ENCODE results near the gene GNG2. TPM values are rescaled to one million over a fixed set of nuclear protein-coding genes. Genes with fewer than 3 reads are reported as not detected.

Gene GNG2
- total RNA-seq, 1 experiment from 2014 or later: 0.23 TPM

- Histone ChIP-seq H3K27me3 (ENCODE audit: control insufficient read depth, insufficient read depth, low read length) (no peaks in the 10 kb centered on the region; the same call in 1 of the 2 replicates), H3K27ac (ENCODE audit: low read length) (peak overlapping the region; percentile 84), H3K36me3 (ENCODE audit: control insufficient read depth, insufficient read depth, low read length) (peaks cover 15% of the 10 kb centered on the region), H3K4me1 (ENCODE audit: control insufficient read depth, insufficient read depth, low read length) (peaks cover 12% of the 10 kb centered on the region), H3K4me3 (ENCODE audit: low read depth in 2 of 2, low read length in 2 of 2) (peak overlapping the region in 1 of 2 experiments; percentile 94; a peak in 3 of 4 replicates), H3K9me3 (ENCODE audit: control insufficient read depth, insufficient read depth, low read depth, low read length) (no peaks in the 10 kb centered on the region)
- intact Hi-C loops (cut with micrococcal nuclease; ENCODE audit: unreplicated experiment) (loop anchor here (10.0 kb wide), 1 partner anchor 173 kb away; no protein-coding TSS in a partner anchor), in situ Hi-C loops (cut with HindIII; ENCODE audit: low pct_unique_long_range_greater_than_20kb, low sequenced_read_pairs) (no loop called here)
- ChIA-PET CTCF (no interaction called here), POLR2A (no interaction called here)
- DNase-seq (ENCODE audit: low read depth, low spot score) (no peak), ATAC-seq (no peak)
- no peak for TF ChIP-seq POLR2AphosphoS5 (IDR thresholded peaks at IDR 0.05; ENCODE audit: low read depth, low read length)
- no peak for TF ChIP-seq SIN3A (IDR thresholded peaks at IDR 0.05; ENCODE audit: borderline replicate concordance, insufficient read depth, low read depth, low read length)
- TF ChIP-seq REST (IDR thresholded peaks at IDR 0.05; ENCODE audit: insufficient read depth in 1 of 2, low read depth in 2 of 2, low read length in 1 of 2): no peak
- TF ChIP-seq TCF7L2 (IDR thresholded peaks at IDR 0.05; ENCODE audit: low read depth, low read length): no peak
- TF ChIP-seq CTCF (IDR thresholded peaks at IDR 0.05): no peak
- no TSS peak for BruUV-seq (replicated peaks)
These were observed 127.8 kb downstream of the GNG2 start for GRCh38 chr14:51988221-51988620.

- Histone ChIP-seq H3K9me3 (ENCODE audit: control insufficient read depth, insufficient read depth, low read depth, low read length) (no peaks in the 10 kb centered on the region), H3K27ac (ENCODE audit: low read length) (peak within 1 kb of the TSS; percentile 91), H3K36me3 (ENCODE audit: control insufficient read depth, insufficient read depth, low read length) (peaks cover 17% of the 10 kb centered on the region), H3K4me3 (ENCODE audit: low read depth in 2 of 2, low read length in 2 of 2) (peak within 1 kb of the TSS; percentile 94 to 98), H3K4me1 (ENCODE audit: control insufficient read depth, insufficient read depth, low read length) (peaks cover 12% of the 10 kb centered on the region), H3K27me3 (ENCODE audit: control insufficient read depth, insufficient read depth, low read length) (no peaks in the 10 kb centered on the region; the same call in 1 of the 2 replicates)
- no TSS peak for BruUV-seq (replicated peaks)
- intact Hi-C loops (cut with micrococcal nuclease; ENCODE audit: unreplicated experiment): loop anchor here (10.0 kb wide), 1 partner anchor 175 kb away; no protein-coding TSS in a partner anchor
- peak; percentile 47 for DNase-seq (ENCODE audit: low read depth, low spot score)
- no peak for TF ChIP-seq CTCF (IDR thresholded peaks at IDR 0.05)
- TF ChIP-seq REST (IDR thresholded peaks at IDR 0.05; ENCODE audit: insufficient read depth in 1 of 2, low read depth in 2 of 2, low read length in 1 of 2): no peak
- TF ChIP-seq TCF7L2 (IDR thresholded peaks at IDR 0.05; ENCODE audit: low read depth, low read length): peak; percentile 66
- TF ChIP-seq SIN3A (IDR thresholded peaks at IDR 0.05; ENCODE audit: borderline replicate concordance, insufficient read depth, low read depth, low read length): no peak
- peak; percentile 72; the same call in 1 of the 2 replicates for TF ChIP-seq POLR2AphosphoS5 (IDR thresholded peaks at IDR 0.05; ENCODE audit: low read depth, low read length)
- ChIA-PET CTCF (no interaction called here), POLR2A (no interaction called here)
- peak; percentile 100 for ATAC-seq
- in situ Hi-C loops (cut with HindIII; ENCODE audit: low pct_unique_long_range_greater_than_20kb, low sequenced_read_pairs): no loop called here
These were observed 129.2 kb downstream of the GNG2 start, which contains the start of gene RTRAF for GRCh38 chr14:51989293-51990234. RTRAF (plus strand) TSS chr14:51989546; CDS start chr14:51989640, 94 bp downstream.

All from Panc1 (cell line).